ENCODE results near the gene ATP8B3.

- TF ChIP-seq CREB3 (tag; conservative IDR thresholded peaks at IDR 0.05; ENCODE audit: low read depth) (no peak), STAT5B (CRISPR knock-in tag; IDR thresholded peaks at IDR 0.05) (no peak), POLR2A (conservative IDR thresholded peaks at IDR 0.05) (0 out of 2 replicates have a peak, but pooled peaks have one; percentile 16), KLF16 (IDR thresholded peaks at IDR 0.05) (no peak), ZHX1 (conservative IDR thresholded peaks at IDR 0.05; ENCODE audit: low read length) (no peak), CTCF (IDR thresholded peaks at IDR 0.05 in 2 of 3, conservative IDR thresholded peaks at IDR 0.05 in 1 of 3; ENCODE audit: insufficient read depth in 2 of 3, low read depth in 1 of 3, low read length in 3 of 3) (no peak)
Observed at GRCh38 chr19:1830978-1831377, 18.9 kb upstream of the ATP8B3 start.
